Nephron progenitor cell (in vitro differentiated cells): ENCODE measurements around the gene GMDS.

ENCODE experiments used
- DNase-seq: peaks from one replicate; pipeline ENCODE4 v3.0.0; 2021
- H3K27ac Mint-ChIP-seq: 2 replicates; pipeline ENCODE4 v1.8.0; 2021; ENCODE audit warnings: mild to moderate bottlenecking, moderate library complexity, mixed read lengths
- H3K27me3 Mint-ChIP-seq: 2 replicates; pipeline ENCODE4 v1.8.0; 2021; ENCODE audit warnings: mild to moderate bottlenecking, low read depth, mixed read lengths; ENCODE audit not compliant: poor library complexity
- H3K36me3 Mint-ChIP-seq: 2 replicates; pipeline ENCODE4 v1.8.0; 2021; ENCODE audit warnings: low read depth, mixed read lengths
- H3K4me1 Mint-ChIP-seq: 2 replicates; pipeline ENCODE4 v1.8.0; 2021; ENCODE audit warnings: mixed read lengths
- H3K4me3 Mint-ChIP-seq: 2 replicates; pipeline ENCODE4 v1.8.0; 2021; ENCODE audit warnings: mild to moderate bottlenecking, moderate library complexity, mixed read lengths
- H3K9me3 Mint-ChIP-seq: 2 replicates; pipeline ENCODE4 v1.8.0; 2021; ENCODE audit warnings: mild to moderate bottlenecking, moderate library complexity, mixed read lengths
- TF ChIP-seq, protein P1 (sequence below): fragments of 200-600 bp; sonication (generic); IDR thresholded peaks from 2 replicates; pipeline ENCODE4 v1.5.0; 2021; ENCODE audit warnings: antibody characterized with exemption

GMDS gene

DNA sequence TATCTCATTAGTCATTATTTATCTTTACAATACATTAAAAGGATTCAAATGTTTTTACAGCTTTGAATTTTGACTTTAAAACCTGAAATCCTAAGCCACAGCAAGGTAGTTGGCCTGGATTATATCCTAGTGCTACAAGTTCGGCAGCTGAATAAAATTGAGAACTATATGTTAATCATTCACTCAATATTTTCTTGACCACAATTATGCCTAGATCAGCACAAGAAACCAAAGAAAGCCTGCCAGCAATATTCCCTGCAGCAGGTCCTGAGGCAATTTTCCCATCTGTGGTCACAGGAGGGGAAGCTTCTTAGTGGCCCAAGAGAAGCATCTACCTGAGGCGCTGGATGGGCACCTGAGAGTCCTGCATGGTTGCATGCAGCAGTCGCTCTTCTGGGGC lies 183.5 kb downstream of the GMDS start:
- peaks cover 23% of the 10 kb centered on the region for H3K36me3 Mint-ChIP-seq
- peaks cover 30% of the 10 kb centered on the region for H3K9me3 Mint-ChIP-seq
- H3K4me3 Mint-ChIP-seq, result no peak overlapping the region
- TF ChIP-seq, protein P1, sequence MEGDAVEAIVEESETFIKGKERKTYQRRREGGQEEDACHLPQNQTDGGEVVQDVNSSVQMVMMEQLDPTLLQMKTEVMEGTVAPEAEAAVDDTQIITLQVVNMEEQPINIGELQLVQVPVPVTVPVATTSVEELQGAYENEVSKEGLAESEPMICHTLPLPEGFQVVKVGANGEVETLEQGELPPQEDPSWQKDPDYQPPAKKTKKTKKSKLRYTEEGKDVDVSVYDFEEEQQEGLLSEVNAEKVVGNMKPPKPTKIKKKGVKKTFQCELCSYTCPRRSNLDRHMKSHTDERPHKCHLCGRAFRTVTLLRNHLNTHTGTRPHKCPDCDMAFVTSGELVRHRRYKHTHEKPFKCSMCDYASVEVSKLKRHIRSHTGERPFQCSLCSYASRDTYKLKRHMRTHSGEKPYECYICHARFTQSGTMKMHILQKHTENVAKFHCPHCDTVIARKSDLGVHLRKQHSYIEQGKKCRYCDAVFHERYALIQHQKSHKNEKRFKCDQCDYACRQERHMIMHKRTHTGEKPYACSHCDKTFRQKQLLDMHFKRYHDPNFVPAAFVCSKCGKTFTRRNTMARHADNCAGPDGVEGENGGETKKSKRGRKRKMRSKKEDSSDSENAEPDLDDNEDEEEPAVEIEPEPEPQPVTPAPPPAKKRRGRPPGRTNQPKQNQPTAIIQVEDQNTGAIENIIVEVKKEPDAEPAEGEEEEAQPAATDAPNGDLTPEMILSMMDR, result no peak
- no peak overlapping the region for H3K27ac Mint-ChIP-seq
- DNase-seq, result no peak
- H3K27me3 Mint-ChIP-seq, result peaks cover 3% of the 10 kb centered on the region
- H3K4me1 Mint-ChIP-seq, result peaks cover 37% of the 10 kb centered on the region

DNA sequence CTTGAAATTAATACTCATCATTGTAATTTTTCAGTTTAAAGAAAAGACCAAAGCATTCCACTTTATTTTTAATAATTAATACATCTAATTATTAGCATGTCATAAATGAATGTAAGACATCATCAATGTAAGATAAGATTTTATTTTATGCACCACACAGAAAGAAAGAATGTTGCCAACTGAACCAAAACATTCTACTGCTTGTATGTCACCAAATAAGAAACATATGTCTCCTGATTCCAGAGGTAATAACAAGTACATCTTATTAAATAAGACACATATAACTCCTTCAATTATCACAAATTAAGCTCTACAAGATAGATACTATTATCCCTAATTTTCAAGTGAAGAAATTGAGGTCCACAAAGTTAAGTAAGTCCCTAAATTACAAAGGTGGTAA lies 189.5 kb downstream of the GMDS start:
- Mint-ChIP-seq H3K27me3 (no peaks in the 10 kb centered on the region), H3K4me3 (no peak overlapping the region), H3K27ac (no peak overlapping the region), H3K9me3 (peaks cover 31% of the 10 kb centered on the region), H3K4me1 (peaks cover 6% of the 10 kb centered on the region), H3K36me3 (peaks cover 23% of the 10 kb centered on the region)
- no peak for DNase-seq
- TF ChIP-seq, protein P1, result no peak

DNA sequence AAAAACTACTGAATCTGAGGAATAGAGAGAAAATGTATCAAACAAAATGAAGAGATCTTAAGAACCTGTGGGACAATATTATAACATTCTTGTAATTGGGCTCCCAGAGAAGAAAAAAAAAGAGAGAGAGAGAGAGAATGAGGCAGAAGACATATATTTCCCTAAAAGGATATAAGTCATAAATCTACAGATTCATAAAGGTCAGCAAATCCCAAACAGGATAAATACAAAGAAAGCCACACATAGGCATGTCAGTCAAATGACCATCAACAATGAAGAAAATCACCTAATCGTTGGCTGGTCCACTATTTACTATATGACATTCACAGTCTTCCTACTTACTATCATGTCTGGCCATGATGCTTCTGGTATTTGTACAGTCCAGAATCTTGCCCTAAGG lies 190.3 kb downstream of the GMDS start:
- H3K27ac Mint-ChIP-seq, result no peak overlapping the region
- TF ChIP-seq, protein P1, result no peak
- H3K36me3 Mint-ChIP-seq, result peaks cover 19% of the 10 kb centered on the region
- H3K9me3 Mint-ChIP-seq, result peaks cover 34% of the 10 kb centered on the region
- H3K27me3 Mint-ChIP-seq, result no peaks in the 10 kb centered on the region
- DNase-seq, result no peak
- H3K4me1 Mint-ChIP-seq, result peaks cover 6% of the 10 kb centered on the region
- H3K4me3 Mint-ChIP-seq, result no peak overlapping the region

DNA sequence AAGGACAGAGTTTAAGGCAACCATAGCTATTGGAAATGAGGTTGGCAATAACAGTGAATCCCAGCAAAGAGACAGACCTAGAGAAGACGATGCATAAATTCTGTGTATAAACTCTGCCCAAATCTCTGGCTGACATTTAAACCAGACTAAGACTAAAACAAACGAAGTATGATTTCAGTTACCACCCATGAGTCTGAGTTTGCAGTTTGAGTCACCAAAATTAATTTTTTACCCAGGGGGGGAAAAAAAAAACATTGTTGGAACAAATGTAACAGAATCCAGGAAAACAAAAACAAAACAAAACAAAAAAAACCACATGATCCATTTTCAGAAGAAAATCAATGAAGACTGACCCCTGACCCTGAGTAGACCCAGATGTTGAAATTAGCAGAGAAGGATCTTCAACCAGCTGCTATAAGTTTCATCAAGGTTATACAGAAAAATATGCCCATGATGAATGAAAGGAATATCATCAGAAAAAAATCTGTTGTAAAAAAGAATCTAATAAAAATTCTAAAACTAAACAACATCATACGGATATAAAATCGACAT lies 190.8 kb downstream of the GMDS start:
- Mint-ChIP-seq H3K4me3 (no peak overlapping the region), H3K9me3 (peaks cover 34% of the 10 kb centered on the region), H3K36me3 (peaks cover 19% of the 10 kb centered on the region), H3K27me3 (no peaks in the 10 kb centered on the region), H3K27ac (no peak overlapping the region), H3K4me1 (peaks cover 6% of the 10 kb centered on the region)
- DNase-seq, result no peak
- TF ChIP-seq, protein P1, result no peak

DNA sequence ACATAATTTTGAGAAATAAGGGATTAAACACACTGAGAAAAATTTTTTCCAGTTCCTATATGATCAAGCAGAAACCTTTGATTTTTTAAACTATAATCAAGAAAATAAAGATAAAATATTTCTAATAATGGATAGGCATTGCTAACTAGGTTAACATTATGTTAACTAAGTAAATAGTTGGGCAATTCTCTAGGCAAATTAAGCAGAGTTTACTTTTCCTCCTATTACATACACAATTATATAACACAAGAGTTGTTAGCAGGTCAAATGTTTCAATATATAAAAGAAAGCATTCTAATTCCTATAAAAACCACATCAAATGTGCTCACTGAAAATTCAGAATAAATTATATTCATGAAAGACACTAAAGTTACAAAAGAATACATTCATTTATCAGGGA lies 191.7 kb downstream of the GMDS start:
- peaks cover 21% of the 10 kb centered on the region for H3K36me3 Mint-ChIP-seq
- TF ChIP-seq, protein P1, result no peak
- peaks cover 37% of the 10 kb centered on the region for H3K9me3 Mint-ChIP-seq
- H3K4me1 Mint-ChIP-seq, result peaks cover 6% of the 10 kb centered on the region
- no peak overlapping the region for H3K27ac Mint-ChIP-seq
- no peak overlapping the region for H3K4me3 Mint-ChIP-seq
- no peak for DNase-seq
- H3K27me3 Mint-ChIP-seq, result no peaks in the 10 kb centered on the region

DNA sequence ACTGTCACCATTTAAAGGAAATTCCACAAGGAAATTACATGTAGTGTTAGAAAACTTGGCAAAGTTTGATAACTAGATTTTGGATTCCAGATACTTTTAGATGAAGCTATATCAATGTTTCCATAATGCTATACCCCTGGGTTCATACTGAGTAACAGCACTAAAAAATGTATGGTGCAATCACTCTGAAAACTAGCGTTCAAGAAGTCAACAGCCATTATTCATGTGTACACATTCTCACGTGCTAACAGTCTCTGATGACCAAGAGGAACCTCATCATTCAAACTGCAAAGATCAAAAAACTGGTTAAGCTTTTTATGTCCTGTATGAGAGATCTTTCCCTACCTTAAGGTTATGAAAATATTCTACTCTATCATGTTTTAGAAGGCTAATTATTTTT lies 197.6 kb downstream of the GMDS start:
- TF ChIP-seq, protein P1, result no peak
- Mint-ChIP-seq H3K27ac (no peak overlapping the region), H3K4me3 (no peak overlapping the region), H3K9me3 (peaks cover 46% of the 10 kb centered on the region), H3K27me3 (peaks cover 3% of the 10 kb centered on the region), H3K36me3 (peaks cover 32% of the 10 kb centered on the region), H3K4me1 (peaks cover under 1% of the 10 kb centered on the region)
- no peak for DNase-seq
